ENCODE data around the gene TBC1D8. TPM values are rescaled to one million over a fixed set of nuclear protein-coding genes. Genes with fewer than 3 reads are reported as not detected.

Gene TBC1D8
- total and polyA plus RNA-seq, 2 donors (not counting 1 experiment from before 2014, with no cell fraction given): 1.7 to 15.7 TPM

GRCh38 chr2:101041413-101041812 lies 109.8 kb downstream of the TBC1D8 start:
- Mint-ChIP-seq H3K4me3 (no peak overlapping the region), H3K27ac (no peak overlapping the region), H3K4me1 (peaks cover 11% of the 10 kb centered on the region), H3K27me3 (no peaks in the 10 kb centered on the region), H3K9me3 (ENCODE audit: insufficient read depth) (no peaks in the 10 kb centered on the region)
- no peaks in the 10 kb centered on the region for H3K27me3 ChIP-seq (replicated peaks in 1 of 4; ENCODE audit: control extremely low read depth in 1 of 4, control insufficient read depth in 3 of 4, insufficient read depth in 4 of 4, low read length in 3 of 4)
- no peaks in the 10 kb centered on the region for H3K79me2 ChIP-seq (ENCODE audit: control insufficient read depth, insufficient read depth, low read length)
- no peak overlapping the region for H3K4me3 ChIP-seq (ENCODE audit: control extremely low read depth in 1 of 5, extremely low read depth in 1 of 5, insufficient read depth in 1 of 5, low read depth in 2 of 5, low read length in 4 of 5)
- H3K9me3 ChIP-seq (ENCODE audit: control extremely low read depth in 1 of 3, control insufficient read depth in 2 of 3, insufficient read depth in 1 of 3, low read length in 2 of 3): no peaks in the 10 kb centered on the region
- no peaks in the 10 kb centered on the region for H4K20me1 ChIP-seq (ENCODE audit: control insufficient read depth, insufficient read depth, low read length, poor library complexity, severe bottlenecking)
- H3K9ac ChIP-seq (ENCODE audit: low read length): no peak overlapping the region
- H3K4me2 ChIP-seq (replicated peaks; ENCODE audit: low read depth, low read length, poor library complexity, severe bottlenecking): no peak overlapping the region
- no peak overlapping the region for H3K27ac ChIP-seq (ENCODE audit: low read length in 2 of 2)
- ChIA-PET CTCF (interaction anchor here (1.5 to 3.3 kb wide), 2 partner anchors 160 to 164 kb away, joined by 3 to 13 read pairs; no protein-coding TSS in a partner anchor), POLR2A (no interaction called here)
- H3K36me3 ChIP-seq (replicated peaks in 1 of 2; ENCODE audit: control extremely low read depth in 1 of 2, control insufficient read depth in 1 of 2, extremely low read depth in 1 of 2, insufficient read depth in 2 of 2, low read length in 1 of 2): no peaks in the 10 kb centered on the region
- TF ChIP-seq CTCF (IDR thresholded peaks at IDR 0.05): no peak
- no peak for TF ChIP-seq EZH2 (IDR thresholded peaks at IDR 0.05; ENCODE audit: borderline replicate concordance, insufficient read depth, low read depth, low read length, poor library complexity, severe bottlenecking)
- WGBS (ENCODE audit: insufficient coverage): 100% methylated on average over 1 of the region's 4 CpGs
- H2AFZ ChIP-seq (ENCODE audit: insufficient read depth, low read depth, low read length, poor library complexity, severe bottlenecking): no peak overlapping the region
- ATAC-seq (ENCODE audit: low read depth) (no peak), DNase-seq (no peak)
- peaks cover 0 to 10% of the 10 kb centered on the region in 2 donors for H3K4me1 ChIP-seq (ENCODE audit: control insufficient read depth in 2 of 2, insufficient read depth in 2 of 2, low read length in 2 of 2)
- intact Hi-C loops (cut with micrococcal nuclease): no loop called here

- Mint-ChIP-seq H3K4me3 (no peak overlapping the region), H3K27ac (no peak overlapping the region), H3K27me3 (no peaks in the 10 kb centered on the region), H3K4me1 (peaks cover 11% of the 10 kb centered on the region), H3K9me3 (ENCODE audit: insufficient read depth) (no peaks in the 10 kb centered on the region)
- Histone ChIP-seq H3K9me3 (ENCODE audit: control extremely low read depth in 1 of 3, control insufficient read depth in 2 of 3, insufficient read depth in 1 of 3, low read length in 2 of 3) (no peaks in the 10 kb centered on the region), H2AFZ (ENCODE audit: insufficient read depth, low read depth, low read length, poor library complexity, severe bottlenecking) (no peak overlapping the region), H4K20me1 (ENCODE audit: control insufficient read depth, insufficient read depth, low read length, poor library complexity, severe bottlenecking) (no peaks in the 10 kb centered on the region), H3K9ac (ENCODE audit: low read length) (no peak overlapping the region), H3K79me2 (ENCODE audit: control insufficient read depth, insufficient read depth, low read length) (no peaks in the 10 kb centered on the region), H3K27me3 (replicated peaks in 1 of 4; ENCODE audit: control extremely low read depth in 1 of 4, control insufficient read depth in 3 of 4, insufficient read depth in 4 of 4, low read length in 3 of 4) (no peaks in the 10 kb centered on the region), H3K4me1 (ENCODE audit: control insufficient read depth in 2 of 2, insufficient read depth in 2 of 2, low read length in 2 of 2) (peaks cover 0 to 10% of the 10 kb centered on the region in 2 donors), H3K4me2 (replicated peaks; ENCODE audit: low read depth, low read length, poor library complexity, severe bottlenecking) (no peak overlapping the region), H3K36me3 (replicated peaks in 1 of 2; ENCODE audit: control extremely low read depth in 1 of 2, control insufficient read depth in 1 of 2, extremely low read depth in 1 of 2, insufficient read depth in 2 of 2, low read length in 1 of 2) (no peaks in the 10 kb centered on the region), H3K27ac (ENCODE audit: low read length in 2 of 2) (no peak overlapping the region), H3K4me3 (ENCODE audit: control extremely low read depth in 1 of 5, extremely low read depth in 1 of 5, insufficient read depth in 1 of 5, low read depth in 2 of 5, low read length in 4 of 5) (no peak overlapping the region)
- intact Hi-C loops (cut with micrococcal nuclease): no loop called here
- WGBS (ENCODE audit: insufficient coverage): 95% methylated on average over 3 of the region's 6 CpGs
- no peak for DNase-seq
- TF ChIP-seq CTCF (IDR thresholded peaks at IDR 0.05) (no peak), EZH2 (IDR thresholded peaks at IDR 0.05; ENCODE audit: borderline replicate concordance, insufficient read depth, low read depth, low read length, poor library complexity, severe bottlenecking) (no peak)
- CTCF ChIA-PET: interaction anchor here (1.5 kb wide), 1 partner anchor 160 kb away, joined by 3 read pairs; no protein-coding TSS in a partner anchor
- POLR2A ChIA-PET: no interaction called here
- ATAC-seq (ENCODE audit: low read depth): no peak
Measured at GRCh38 chr2:101040761-101041160, 110.4 kb downstream of the TBC1D8 start.

Measured in B cell (primary cell).